ENCODE data around the gene ADAMTS14. TPM values are rescaled to one million over a fixed set of nuclear protein-coding genes. Genes with fewer than 3 reads are reported as not detected.

ADAMTS14 gene
- total RNA-seq, 1 donor from 2014 or later: 0.10 TPM

DNA sequence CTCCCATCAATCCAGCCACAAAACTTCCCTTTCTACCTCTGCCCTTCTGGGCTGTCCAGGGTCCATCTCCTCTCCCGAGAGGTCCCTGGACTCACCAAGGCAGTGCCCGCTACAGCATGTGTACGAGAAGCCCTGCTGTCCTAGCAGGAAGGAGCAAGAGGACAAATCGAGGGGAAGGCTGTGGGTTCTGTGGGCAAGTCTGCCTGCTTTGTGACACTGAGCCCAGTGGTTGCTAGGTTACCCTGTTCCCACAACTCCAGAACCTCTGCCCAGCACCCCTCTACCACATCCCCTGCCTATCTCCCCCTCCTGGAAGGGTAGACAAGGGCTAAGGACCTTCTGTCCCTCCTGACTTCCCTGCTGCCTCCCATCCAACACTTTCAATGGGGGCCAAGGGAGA lies 112.9 kb downstream of the ADAMTS14 start, which contains the start of gene TBATA:
Gene TBATA (minus strand): TSS at position 188 of the 400 bp plus-strand sequence. CDS start 1,998 bp downstream, outside the sequence.
- no peak for DNase-seq
- ATAC-seq: no peak
- intact Hi-C loops (cut with micrococcal nuclease): no loop called here

DNA sequence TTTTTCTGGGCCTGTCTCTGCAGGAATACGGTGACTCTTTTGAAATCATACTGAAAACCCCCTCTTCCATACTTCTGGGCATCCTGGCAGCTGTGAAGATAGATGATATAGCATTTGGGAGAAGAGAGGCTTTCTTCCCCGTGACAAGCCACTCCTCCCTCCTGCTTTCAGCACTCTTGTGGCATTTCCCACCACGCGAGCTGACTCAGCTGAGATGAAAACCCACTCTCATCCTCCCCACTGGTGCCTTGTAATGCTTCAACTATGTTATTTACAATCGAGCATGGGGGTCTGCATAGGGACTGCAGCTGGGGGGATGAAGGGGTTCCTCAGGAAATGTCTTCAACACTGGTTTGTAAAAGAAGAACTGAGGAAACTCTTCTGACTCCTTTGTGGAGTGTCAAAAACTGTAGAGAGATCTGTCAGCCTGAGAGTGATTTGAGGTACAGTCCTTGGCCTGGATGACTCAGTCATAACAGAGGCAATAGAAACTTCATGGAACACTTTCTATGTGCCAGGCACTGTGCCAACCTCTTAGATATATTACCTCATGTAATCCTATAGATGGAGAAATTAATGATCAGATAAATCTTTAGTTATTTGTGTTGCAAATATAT lies 114.6 kb downstream of the ADAMTS14 start:
- ATAC-seq (no peak), DNase-seq (no peak)
- intact Hi-C loops (cut with micrococcal nuclease): no loop called here

GRCh38 chr10:70791386-70792039 lies 119.2 kb downstream of the ADAMTS14 start:
- DNase-seq: no peak
- intact Hi-C loops (cut with micrococcal nuclease): no loop called here
- no peak for ATAC-seq

DNA sequence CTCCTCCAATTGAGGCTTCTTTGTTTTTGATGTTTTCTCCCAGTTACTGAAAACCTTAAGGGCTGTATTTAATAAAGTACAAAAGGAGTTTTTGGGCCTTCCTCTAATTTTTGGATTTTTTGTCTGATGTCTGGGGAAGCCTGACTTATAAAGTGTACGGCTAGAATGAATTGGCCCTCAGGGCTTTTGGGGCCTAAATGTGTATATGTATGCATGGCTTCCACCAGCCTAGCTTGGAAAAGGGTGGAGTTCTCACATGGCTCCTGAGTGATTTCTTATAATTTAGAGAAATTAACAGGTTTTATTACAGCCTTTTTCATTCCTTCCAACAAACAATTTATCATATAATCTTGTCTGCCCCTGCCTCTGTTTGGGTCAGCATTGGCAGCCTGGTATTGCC lies 123.3 kb downstream of the ADAMTS14 start:
- intact Hi-C loops (cut with micrococcal nuclease): no loop called here
- no peak for ATAC-seq
- DNase-seq: no peak

GRCh38 chr10:70797840-70798239 lies 125.5 kb downstream of the ADAMTS14 start:
- intact Hi-C loops (cut with micrococcal nuclease): no loop called here
- no peak for DNase-seq

DNA sequence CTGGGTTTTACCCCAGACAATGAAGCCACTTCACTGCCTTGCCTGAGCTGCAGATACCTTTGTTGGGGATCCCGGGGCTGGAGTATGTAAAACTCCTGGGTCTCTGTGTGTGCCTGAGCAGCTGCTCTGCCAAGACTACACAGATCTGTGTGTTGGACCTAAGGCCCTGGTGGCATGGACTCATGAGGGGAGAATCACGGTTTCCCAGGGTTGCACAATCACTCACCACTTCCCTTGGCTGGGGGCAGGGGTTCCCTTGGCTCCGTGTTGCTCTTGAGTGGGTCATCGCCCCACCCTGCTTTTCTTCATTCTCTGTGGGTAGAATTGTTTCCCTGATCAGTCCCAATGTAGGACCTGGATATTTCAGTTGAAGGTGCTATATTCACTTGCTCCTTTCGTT lies 126.8 kb downstream of the ADAMTS14 start:
- no peak for DNase-seq
- no peak for ATAC-seq
- intact Hi-C loops (cut with micrococcal nuclease): no loop called here

More at GRCh38 chr10:70797840-70798239, 125.5 kb downstream of the ADAMTS14 start:
- no peak for ATAC-seq

DNA sequence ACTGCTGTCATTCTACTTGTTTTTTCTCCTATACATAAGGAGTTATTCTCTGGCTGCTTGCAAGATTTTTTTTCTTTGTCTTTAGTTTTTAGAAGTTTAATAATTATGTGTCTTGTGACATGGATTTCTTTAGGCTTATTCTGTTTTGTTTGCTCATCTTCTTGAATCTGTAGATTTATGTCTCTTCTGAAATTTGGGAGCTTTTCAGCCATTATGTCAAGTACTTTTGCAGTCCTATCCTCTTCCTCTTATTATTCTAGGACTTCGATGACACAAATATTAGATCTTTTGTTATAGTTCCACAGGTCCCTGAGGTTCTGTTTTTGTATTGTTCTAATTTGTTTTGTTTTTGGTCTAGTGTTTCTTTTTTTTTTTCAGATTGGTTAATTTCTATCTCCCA lies 129.5 kb downstream of the ADAMTS14 start:
- DNase-seq (no peak), ATAC-seq (no peak)
- intact Hi-C loops (cut with micrococcal nuclease): no loop called here

- peak; percentile 78 for ATAC-seq
- intact Hi-C loops (cut with micrococcal nuclease): no loop called here
Measured at GRCh38 chr10:70803775-70804420, 131.6 kb downstream of the ADAMTS14 start.

GRCh38 chr10:70804421-70804808 lies 132.1 kb downstream of the ADAMTS14 start:
- DNase-seq (no peak), ATAC-seq (no peak)
- intact Hi-C loops (cut with micrococcal nuclease): no loop called here

More at GRCh38 chr10:70803775-70804420, 131.6 kb downstream of the ADAMTS14 start:
- no peak for DNase-seq

DNA sequence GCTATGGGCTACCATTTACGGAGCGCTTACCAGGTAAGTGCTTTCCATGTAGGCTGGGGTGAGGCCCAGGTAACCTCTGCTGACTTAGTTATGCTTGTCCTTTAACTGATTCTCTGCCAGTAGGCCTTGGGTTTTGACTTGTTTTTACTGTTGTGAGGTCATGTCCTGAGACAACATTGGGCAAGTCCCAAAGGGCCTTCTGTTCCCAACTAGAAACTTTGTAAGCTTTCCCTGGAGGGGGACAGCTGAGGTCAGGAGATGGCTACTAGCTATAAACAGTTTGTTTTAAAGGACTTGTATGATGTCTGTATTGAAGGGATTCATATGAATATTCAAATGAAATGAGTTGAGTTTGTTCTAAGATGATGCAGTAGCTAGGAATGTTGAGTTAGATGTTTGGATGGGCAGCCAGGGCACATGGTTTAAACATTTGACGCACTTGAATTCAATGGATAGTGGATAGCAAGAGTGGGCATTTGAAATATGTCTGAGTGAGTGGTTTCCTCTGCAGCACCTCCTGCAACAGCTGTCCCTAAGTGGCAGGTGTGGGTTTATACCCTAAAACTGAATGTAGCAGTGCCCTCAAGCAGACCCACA lies 133.4 kb downstream of the ADAMTS14 start:
- DNase-seq (no peak), ATAC-seq (peak; percentile 36)
- intact Hi-C loops (cut with micrococcal nuclease): no loop called here

DNA sequence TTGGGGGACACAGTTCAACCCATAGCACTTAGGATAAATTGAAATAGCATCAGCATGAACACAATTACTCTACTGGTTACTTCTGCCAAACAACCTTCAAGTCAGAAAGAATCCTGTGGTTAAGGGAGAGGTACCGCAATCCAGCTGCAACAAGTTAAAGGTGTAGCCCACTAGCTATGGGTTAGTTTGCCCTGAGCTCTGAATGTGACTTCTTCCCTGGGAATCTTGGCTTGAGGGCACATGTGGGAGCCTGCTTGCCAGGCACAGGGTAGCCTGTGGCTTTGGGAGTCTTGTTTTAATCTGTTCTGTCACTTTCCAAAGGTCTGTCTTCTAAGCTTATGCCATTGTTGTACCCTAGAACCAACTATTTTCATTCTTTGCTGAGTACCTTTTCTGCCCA lies 134.5 kb downstream of the ADAMTS14 start:
- ATAC-seq: no peak
- intact Hi-C loops (cut with micrococcal nuclease): no loop called here
- DNase-seq: no peak

GRCh38 chr10:70807556-70807955 lies 135.2 kb downstream of the ADAMTS14 start:
- ATAC-seq: no peak
- intact Hi-C loops (cut with micrococcal nuclease): no loop called here
- no peak for DNase-seq

- intact Hi-C loops (cut with micrococcal nuclease): no loop called here
- ATAC-seq: peak; percentile 52
- no peak for DNase-seq
Measured at GRCh38 chr10:70809011-70809611, 136.8 kb downstream of the ADAMTS14 start.

DNA sequence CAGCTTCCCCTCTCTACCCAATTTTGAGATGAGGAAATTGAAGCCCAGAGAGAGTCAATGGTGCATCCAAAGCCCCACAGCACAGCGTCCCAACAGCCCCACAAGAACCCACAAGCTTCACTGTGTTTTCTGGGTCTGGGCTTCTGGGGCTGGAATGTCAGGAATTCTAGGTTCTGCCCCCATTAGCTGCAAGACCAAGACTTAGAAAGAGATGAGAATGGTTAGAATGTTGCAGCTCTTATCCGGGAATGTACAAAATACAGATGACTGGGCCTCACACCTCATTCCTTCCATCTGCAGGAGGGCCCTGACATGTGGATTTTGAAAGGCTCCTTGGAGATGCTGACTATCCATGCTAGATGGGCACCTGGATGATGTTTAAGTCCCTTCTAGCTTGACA lies 137.4 kb downstream of the ADAMTS14 start:
- ATAC-seq (no peak), DNase-seq (no peak)
- intact Hi-C loops (cut with micrococcal nuclease): no loop called here

GRCh38 chr10:70810967-70811366 lies 138.7 kb downstream of the ADAMTS14 start:
- intact Hi-C loops (cut with micrococcal nuclease): no loop called here
- DNase-seq: no peak
- no peak for ATAC-seq

DNA sequence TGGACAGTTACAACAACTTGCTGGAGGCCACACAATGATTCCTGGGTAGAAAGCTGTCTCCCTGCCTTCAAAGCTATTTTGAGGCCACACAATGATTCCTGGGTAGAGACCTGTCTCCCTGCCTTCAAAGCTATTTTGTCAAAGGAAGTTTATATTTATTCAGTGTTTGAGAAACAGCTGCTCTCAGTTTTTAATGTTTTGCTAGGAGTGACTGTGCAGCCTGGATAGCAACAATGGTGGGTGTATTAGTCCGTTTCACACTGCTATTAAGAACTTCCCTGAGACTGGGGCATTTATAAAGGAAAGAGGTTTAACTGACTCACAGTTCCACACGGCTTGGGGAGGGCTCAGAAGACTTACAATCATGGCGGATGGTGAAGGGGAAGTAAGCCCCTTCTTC lies 139.6 kb downstream of the ADAMTS14 start:
- DNase-seq: no peak
- intact Hi-C loops (cut with micrococcal nuclease): no loop called here
- ATAC-seq: no peak

All from left ventricle myocardium superior (tissue), 1 donor.